Measurements from ENCODE around the gene TLR5. TPM values are rescaled to one million over a fixed set of nuclear protein-coding genes. Genes with fewer than 3 reads are reported as not detected.

The TLR5 gene
- total and polyA plus RNA-seq, 3 donors from 2014 or later, result 4.2 to 13.8 (median 5.4) TPM

GRCh38 chr1:223110952-223111351 is 32.1 kb downstream of the TLR5 start:
- H3K9me3 ChIP-seq, result no peaks in the 10 kb centered on the region
- TF ChIP-seq POLR2A (IDR thresholded peaks at IDR 0.05) (no peak), CTCF (IDR thresholded peaks at IDR 0.05) (no peak)
- H3K27ac ChIP-seq, result no peak overlapping the region
- H3K36me3 ChIP-seq (ENCODE audit: low read depth, missing control alignments), result no peaks in the 10 kb centered on the region
- intact Hi-C loops (cut with DNase I; ENCODE audit: low total_unique reads), result no loop called here
- H3K4me3 ChIP-seq, result no peak overlapping the region
- WGBS, 2 donors, result 90 to 95% methylated on average over 3 of the region's 3 CpGs
- DNase-seq, result no peak
- peaks cover 3% of the 10 kb centered on the region for H3K4me1 ChIP-seq
- H3K27me3 ChIP-seq, result no peaks in the 10 kb centered on the region

- intact Hi-C loops (cut with DNase I; ENCODE audit: low total_unique reads), result no loop called here
- H3K4me1 ChIP-seq, result peaks cover 2% of the 10 kb centered on the region
- no peaks in the 10 kb centered on the region for H3K27me3 ChIP-seq
- no peaks in the 10 kb centered on the region for H3K36me3 ChIP-seq (ENCODE audit: low read depth, missing control alignments)
- no peak overlapping the region for H3K27ac ChIP-seq
- no peak overlapping the region for H3K4me3 ChIP-seq
- DNase-seq, result no peak
- H3K9me3 ChIP-seq, result no peaks in the 10 kb centered on the region
- TF ChIP-seq CTCF (IDR thresholded peaks at IDR 0.05) (no peak), POLR2A (IDR thresholded peaks at IDR 0.05) (no peak)
- 62 to 70% methylated on average over 3 of the region's 3 CpGs for WGBS, 2 donors
These were observed 33.4 kb downstream of the TLR5 start for GRCh38 chr1:223109581-223110026.

- intact Hi-C loops (cut with DNase I; ENCODE audit: low total_unique reads), result no loop called here
- Histone ChIP-seq H3K4me1 (peaks cover 6% of the 10 kb centered on the region), H3K27me3 (no peaks in the 10 kb centered on the region), H3K9me3 (no peaks in the 10 kb centered on the region), H3K4me3 (no peak overlapping the region), H3K27ac (no peak overlapping the region), H3K36me3 (ENCODE audit: low read depth, missing control alignments) (no peaks in the 10 kb centered on the region)
- DNase-seq, result no peak
- TF ChIP-seq CTCF (IDR thresholded peaks at IDR 0.05) (no peak), POLR2A (IDR thresholded peaks at IDR 0.05) (no peak)
- WGBS, 2 donors, result 70 to 71% methylated on average over 3 of the region's 3 CpGs
These were observed 36.2 kb downstream of the TLR5 start for GRCh38 chr1:223106856-223107255.

GRCh38 chr1:223105568-223105967 is 37.5 kb downstream of the TLR5 start:
- no peak for DNase-seq
- H3K9me3 ChIP-seq, result no peaks in the 10 kb centered on the region
- TF ChIP-seq POLR2A (IDR thresholded peaks at IDR 0.05), result no peak
- TF ChIP-seq CTCF (IDR thresholded peaks at IDR 0.05), result no peak
- H3K27ac ChIP-seq, result no peak overlapping the region
- intact Hi-C loops (cut with DNase I; ENCODE audit: low total_unique reads), result no loop called here
- no peaks in the 10 kb centered on the region for H3K36me3 ChIP-seq (ENCODE audit: low read depth, missing control alignments)
- WGBS, 2 donors, result 87 to 96% methylated on average over 7 of the region's 7 CpGs
- H3K27me3 ChIP-seq, result no peaks in the 10 kb centered on the region
- no peak overlapping the region for H3K4me3 ChIP-seq
- H3K4me1 ChIP-seq, result peaks cover 6% of the 10 kb centered on the region

- Histone ChIP-seq H3K27me3 (no peaks in the 10 kb centered on the region), H3K9me3 (no peaks in the 10 kb centered on the region), H3K27ac (no peak overlapping the region), H3K4me3 (no peak overlapping the region), H3K36me3 (ENCODE audit: low read depth, missing control alignments) (no peaks in the 10 kb centered on the region), H3K4me1 (peaks cover 6% of the 10 kb centered on the region)
- DNase-seq, result peak; percentile 30
- 25 to 43% methylated on average over 10 of the region's 10 CpGs for WGBS, 2 donors
- intact Hi-C loops (cut with DNase I; ENCODE audit: low total_unique reads), result no loop called here
- no peak for TF ChIP-seq POLR2A (IDR thresholded peaks at IDR 0.05)
- no peak for TF ChIP-seq CTCF (IDR thresholded peaks at IDR 0.05)
These were observed 40.1 kb downstream of the TLR5 start for GRCh38 chr1:223102797-223103533.

All from testis (tissue), 3 donors.